ENCODE measurements around the gene IL1RAPL2.

DNA sequence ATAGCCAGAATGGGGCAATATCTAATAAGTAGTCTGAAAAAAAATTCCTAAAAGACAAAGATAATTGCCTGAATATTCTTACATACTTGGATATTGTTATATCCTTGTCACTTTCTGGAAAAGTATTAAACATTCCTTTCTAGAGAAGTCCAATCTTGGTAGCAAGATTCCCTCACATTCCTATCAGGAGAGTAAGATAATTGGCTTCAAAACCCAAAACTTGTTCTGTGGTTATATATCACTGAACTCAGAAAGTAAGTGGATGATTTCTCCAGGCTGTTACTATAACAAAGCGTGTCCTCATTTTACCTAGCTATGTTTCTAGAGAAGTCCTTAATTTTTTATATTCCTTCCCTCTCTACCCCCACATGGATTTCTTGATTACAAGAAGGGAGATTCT lies 700.5 kb downstream of the IL1RAPL2 start:
- TF ChIP-seq, protein P1, sequence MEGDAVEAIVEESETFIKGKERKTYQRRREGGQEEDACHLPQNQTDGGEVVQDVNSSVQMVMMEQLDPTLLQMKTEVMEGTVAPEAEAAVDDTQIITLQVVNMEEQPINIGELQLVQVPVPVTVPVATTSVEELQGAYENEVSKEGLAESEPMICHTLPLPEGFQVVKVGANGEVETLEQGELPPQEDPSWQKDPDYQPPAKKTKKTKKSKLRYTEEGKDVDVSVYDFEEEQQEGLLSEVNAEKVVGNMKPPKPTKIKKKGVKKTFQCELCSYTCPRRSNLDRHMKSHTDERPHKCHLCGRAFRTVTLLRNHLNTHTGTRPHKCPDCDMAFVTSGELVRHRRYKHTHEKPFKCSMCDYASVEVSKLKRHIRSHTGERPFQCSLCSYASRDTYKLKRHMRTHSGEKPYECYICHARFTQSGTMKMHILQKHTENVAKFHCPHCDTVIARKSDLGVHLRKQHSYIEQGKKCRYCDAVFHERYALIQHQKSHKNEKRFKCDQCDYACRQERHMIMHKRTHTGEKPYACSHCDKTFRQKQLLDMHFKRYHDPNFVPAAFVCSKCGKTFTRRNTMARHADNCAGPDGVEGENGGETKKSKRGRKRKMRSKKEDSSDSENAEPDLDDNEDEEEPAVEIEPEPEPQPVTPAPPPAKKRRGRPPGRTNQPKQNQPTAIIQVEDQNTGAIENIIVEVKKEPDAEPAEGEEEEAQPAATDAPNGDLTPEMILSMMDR (IDR thresholded peaks at IDR 0.05; ENCODE audit: extremely low read depth in 1 of 2, insufficient read depth in 1 of 2, low read depth in 1 of 2, low read length in 2 of 2), result no peak
- TF ChIP-seq POLR2AphosphoS5 (IDR thresholded peaks at IDR 0.05; ENCODE audit: insufficient read depth, low read depth, low read length) (no peak), POLR2A (IDR thresholded peaks at IDR 0.05; ENCODE audit: low read depth, low read length) (no peak), EZH2 (IDR thresholded peaks at IDR 0.05; ENCODE audit: borderline replicate concordance, low read depth, low read length, severe bottlenecking) (no peak), MYC (IDR thresholded peaks at IDR 0.05; ENCODE audit: low read depth, low read length) (no peak)
